SIG-M5 treated with dmso at 0.1 percent for 504 hours (cell line): ENCODE results near the gene ZEB2.

Experiments
- DNase-seq: peaks from one replicate; lab custom pipeline; 2025; ENCODE audit not compliant: unreplicated experiment; lab: John Stamatoyannopoulos, UW

The ZEB2 gene

DNA sequence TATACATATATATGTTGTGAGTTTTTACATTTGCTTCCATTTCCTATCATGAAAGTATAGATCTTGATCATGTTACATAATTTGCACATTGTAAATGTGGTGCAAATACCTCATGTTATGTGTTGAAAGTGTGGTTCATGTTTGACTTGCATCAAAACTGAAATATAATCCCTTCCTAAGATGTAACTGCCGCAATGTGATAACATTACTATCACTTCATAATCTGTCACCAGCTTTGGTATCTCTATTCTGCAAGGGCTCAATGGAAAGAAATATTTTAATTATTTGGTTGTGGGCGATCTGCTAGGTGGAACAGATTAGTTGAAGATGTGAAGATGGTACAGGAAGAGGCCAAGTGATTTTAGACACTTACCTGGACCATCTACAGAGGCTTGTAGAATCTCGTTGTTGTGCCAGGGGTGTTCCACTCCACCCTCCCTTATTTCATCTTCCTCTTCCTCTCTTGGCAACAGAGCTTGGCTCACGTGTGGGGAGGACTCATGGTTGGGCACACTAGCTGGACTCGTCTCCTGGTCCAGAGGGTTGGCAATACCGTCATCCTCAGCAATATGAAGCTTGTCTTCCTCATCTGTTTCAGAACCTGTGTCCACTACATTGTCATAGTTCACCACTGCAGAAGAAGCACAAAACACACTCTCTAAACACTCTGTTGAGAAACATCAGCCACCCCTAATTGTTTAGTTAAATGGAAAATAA is 90.4 kb downstream of the ZEB2 start:
- no peak for DNase-seq

DNA sequence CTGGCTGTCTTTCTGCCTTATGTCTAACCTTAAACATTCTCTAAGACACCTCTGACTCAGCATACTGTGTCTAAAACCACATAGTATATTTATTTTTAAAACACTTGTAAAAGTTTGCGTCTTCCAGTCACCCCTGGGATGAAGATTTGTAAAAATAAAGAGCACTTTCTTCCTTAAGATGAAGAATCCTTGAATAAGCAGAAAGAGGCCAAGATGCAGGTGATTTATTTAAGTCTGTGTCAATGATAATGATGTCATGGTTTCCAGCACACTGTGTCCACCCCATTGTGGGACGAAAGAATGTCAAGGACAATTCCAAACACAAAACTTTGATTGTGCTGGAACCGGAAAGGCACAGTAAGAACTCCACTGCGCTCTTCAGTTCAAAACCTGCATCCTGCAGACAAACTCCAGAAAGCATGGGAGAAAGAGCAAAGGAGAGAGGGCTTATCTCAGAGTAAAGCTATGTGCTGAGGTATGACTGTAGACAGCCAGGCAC is 92.9 kb downstream of the ZEB2 start:
- DNase-seq, result no peak

DNA sequence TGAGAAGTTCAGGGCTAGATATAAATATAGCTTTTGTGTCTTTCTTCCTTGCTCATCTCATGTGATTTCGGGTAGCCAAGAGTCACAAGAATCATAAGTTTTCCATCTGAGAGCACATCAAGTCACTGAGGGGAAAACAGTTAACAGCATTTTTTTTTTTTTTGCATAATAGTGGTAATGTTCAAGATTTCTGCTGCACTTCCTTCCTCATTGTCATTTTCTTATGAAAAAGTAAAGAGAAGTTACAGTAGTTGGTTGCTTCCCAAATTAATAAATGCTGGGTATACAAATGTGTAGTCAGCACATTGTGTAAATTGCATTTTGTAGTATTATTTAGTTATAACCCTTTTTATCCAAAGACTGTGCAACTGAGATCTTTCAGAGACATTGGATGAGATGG is 93.6 kb downstream of the ZEB2 start:
- no peak for DNase-seq

DNA sequence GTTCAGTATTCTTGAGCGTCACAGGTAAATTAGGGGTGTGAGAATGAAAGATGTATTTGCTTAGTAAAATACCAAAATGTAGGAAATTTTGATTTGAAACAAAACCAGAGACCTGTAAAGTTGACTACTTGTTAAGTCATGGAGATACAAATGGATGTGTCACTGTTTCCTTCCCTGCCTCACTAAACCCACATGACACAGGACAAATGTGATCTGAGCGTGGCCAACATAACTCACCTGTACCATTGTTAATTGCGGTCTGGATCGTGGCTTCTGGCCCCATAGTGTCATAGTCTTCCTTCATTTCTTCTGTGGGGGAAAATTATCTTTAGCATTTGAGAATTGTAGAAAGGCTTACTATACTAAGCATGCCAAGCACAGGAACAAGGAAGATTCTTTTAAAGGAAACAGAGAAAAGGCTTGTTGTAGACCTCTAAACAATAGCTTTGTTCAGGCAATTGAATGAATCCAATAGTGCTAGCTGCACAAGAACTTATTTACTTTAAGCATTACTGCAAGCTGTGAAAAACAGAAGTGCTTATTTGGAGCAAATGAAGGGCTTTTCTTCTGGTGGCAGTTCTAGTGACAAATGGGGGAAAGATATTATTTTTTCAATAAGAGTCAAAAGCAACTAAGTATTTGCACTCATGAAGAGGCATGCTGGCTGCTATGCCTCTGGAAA is 95.2 kb downstream of the ZEB2 start:
- no peak for DNase-seq

DNA sequence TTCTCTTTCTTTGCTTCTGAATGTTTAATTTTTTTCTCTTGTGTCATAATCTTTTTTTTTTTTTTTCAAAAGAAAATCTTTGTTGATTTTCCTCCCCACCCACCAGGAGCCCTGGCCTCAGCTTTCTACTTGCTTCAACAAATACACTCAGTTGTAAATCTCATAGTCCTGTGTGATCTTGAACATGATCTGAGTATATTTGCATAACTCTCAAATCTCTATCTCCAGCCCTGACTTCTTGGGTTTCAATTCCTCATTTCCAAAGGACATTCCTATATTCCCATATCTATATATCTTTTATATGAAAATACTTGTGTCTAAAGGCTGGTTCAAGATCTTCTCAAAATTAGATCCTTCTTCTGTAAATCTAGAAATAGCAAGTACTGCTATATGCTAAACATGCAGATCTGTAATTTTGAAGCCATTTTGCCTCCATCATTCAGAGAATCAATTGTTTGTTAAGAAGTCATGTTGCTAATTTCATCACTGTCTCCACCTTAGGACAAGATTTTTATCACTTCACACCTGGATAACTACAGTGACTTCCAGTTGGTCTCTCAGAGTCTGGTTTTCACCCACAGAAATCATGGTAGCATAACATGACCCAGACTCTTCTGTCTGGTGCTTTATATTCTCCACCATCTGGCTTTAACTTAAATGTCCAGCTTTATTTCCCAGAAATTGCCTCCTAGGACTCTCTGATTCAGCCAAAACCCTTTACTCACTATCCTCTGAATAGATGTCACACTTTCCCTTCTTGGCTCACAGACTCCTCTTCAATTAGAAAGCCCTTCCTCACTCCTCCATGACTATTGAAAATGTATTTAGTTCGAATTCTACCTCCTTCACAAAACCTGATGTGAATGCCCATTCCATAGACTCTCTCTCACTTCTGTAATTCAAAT is 98.1 kb downstream of the ZEB2 start:
- no peak for DNase-seq

DNA sequence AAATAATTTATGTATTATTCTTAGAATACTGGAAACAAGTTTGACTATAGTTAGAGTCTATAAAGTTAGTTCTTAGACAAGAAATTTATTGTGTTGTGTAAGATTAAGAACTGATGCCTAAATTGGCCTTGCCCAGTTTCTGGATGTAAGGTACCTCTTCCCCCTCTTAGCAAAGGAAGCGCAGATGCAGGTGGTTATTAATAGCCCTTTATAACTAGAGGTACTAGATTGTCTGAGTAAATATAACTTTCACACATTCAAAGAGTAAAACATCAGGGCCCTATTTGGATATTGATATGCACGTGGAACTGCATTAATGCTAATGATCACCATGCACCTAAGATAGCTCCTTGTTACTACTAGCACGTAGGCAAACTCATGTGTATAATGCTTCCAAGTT is 100.7 kb downstream of the ZEB2 start:
- DNase-seq, result no peak

DNA sequence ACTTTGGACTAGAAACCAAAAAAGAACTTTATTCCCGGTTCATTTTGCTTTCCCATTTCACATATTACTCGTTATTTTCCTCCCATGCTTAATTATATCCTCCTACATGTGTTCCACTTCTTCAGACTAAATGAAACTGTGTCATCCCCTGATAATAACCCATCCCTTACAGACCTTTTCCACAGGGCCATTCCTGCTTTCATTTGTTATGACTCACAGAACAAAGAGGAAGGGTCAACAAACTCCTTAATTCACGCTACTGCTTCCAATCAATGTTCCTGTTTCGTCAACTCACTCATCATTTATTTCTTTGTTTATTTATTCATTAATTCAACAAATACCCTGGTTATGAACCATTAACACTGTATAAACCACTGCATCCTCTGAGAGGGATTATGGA is 104.5 kb downstream of the ZEB2 start:
- DNase-seq, result no peak

DNA sequence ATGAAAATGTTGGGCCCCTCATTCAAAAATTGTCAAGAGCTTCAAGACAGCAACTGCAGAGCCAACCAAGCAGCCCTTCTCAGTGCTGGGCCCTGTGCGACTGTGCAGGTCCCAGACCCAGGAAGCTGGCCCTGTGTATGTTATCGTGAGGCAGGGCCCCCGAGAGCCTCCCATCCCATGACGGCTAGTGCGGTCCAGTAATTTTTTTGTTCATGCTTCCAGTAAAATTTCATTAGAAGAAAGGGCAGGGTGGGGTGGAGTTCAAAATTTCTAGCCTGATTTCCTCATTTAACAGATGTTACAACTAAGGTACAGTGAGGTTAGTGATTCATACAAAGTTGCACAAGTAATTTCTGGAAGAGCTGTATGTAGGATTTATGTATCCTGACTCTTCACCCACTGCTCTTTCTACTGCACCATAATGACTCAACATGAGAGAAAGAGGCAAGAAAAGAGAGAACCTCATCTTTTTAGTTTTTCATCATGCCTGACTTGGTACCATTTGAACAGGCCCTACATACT is 105.5 kb downstream of the ZEB2 start:
- peak; percentile 98 for DNase-seq

DNA sequence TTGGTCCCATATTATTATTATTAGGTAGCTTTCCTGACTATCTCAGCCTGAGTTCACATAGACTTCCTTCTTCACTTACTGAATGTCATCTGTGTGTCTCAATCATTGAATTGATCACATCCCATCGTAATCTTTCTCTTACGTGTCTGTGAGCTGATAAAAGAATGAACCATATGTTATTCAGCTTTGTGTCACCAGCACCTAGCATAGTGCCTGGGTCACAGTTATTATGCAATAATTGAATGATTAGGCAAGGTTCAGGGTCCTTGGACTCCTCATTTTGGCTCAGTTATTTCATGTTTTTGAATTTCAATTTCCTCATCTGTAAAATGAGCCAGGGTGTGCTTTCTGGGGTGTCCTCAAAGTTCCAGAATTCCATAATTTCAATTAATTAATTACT is 107.2 kb downstream of the ZEB2 start:
- peak; percentile 60 for DNase-seq

DNA sequence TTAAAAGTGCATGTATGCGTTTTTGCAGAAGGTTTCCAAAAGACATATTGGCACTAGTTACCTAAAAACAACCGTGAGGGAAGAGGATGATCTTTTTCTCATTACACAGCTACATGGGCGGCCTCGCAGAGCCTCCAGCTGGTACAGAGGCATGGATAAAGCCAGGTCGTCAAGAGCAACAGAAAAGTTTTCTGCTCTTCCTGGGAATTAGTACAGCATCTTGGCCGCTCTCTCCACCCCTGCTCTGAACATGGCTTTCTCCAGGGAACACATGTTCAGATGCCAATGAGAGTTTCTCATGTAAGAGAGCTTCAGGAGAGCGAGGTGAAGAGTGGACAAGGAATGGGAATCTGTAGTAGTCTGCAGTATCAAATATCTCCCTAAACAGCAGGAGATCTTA is 108.4 kb downstream of the ZEB2 start:
- DNase-seq, result no peak

DNA sequence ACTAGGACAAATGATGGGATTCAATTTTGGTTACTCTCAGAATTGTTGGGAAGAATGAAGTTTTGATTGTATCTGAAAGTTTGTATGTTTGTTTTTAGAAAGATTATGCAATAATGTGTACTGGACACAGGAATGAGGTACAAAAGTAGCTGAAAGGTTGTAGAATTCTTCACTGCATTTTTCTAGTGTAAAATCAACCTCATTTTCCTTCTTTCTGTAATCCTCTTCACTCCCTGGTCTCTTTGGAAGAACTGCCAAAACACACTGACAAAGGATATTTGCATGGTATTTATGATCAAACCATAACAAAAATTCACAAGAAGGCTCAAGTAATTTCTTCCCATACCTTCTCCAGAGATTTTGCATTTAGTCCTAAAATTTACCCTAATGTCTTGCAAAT is 110.7 kb downstream of the ZEB2 start:
- no peak for DNase-seq

DNA sequence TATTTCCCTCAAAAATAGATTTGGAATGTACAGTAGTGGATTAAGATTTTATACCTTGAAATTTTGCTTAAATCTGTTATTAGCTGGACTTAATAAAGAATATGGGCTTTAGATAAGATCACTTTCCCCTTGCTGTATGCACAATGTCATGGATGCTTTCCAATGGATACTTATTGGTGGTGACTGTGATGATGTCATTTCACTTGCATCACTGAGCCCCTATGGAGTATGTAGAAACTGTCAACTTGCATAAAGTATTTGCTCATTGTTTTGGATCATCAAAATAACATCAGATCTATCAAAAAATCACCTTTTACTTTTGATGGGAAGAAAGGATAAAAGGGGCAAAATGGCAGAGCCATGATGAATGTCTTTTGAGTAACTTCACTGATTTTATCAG is 112.7 kb downstream of the ZEB2 start:
- DNase-seq, result no peak

DNA sequence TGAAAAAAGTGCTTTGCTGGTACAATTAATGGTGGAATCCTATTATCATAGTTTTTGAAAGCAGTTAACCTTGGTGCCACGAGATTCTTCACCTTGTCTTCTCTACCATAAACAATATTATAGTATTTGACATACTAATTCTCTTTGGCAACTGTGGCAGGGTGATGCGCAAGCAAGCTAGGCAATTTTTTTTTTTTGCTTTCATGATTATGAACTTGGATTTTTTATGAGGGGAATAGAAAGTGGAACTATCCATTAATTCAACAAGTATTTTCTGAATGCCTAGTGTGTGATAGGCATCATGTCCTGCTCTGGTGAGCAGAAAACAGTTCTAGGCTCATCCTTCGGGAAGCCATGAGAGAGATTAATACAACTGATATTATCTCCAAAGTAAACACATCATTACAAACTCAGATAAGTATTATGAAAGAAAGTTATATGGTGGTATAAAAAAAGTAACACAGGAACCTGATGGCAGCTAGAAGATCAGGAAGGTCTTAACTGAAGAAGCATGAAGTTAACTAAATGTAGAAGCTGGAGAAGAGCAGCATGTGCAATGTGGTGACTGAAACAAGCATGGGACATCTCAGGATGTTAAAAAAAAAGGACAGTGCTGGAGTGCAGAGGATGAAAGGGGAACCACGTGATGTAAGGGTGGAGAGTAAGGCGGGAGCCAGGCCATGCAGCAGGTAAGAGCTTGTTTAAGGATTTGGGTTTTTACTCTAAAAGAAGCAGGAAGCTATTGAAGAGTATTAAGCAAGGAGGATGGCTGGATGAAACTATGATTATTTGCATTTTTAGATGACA is 113.7 kb downstream of the ZEB2 start:
- no peak for DNase-seq

DNA sequence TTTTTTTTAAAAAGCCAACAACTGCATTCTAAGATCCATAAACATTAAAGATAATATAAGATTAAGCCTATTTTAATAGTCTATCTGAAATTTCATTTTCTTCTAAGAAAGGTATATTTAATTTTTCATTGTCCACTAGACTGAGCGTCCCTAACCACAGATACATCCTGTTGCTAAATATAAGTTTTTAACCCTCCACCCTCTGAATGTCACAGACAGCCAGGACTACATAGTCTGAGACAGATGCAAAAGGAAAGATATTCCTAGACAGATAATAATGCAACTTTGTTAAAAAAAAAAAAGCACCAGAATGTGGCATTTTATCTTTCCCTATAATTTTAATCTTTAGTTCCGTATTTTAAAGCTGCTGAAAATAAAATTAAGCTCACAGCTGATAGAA is 114.6 kb downstream of the ZEB2 start:
- DNase-seq, result no peak

DNA sequence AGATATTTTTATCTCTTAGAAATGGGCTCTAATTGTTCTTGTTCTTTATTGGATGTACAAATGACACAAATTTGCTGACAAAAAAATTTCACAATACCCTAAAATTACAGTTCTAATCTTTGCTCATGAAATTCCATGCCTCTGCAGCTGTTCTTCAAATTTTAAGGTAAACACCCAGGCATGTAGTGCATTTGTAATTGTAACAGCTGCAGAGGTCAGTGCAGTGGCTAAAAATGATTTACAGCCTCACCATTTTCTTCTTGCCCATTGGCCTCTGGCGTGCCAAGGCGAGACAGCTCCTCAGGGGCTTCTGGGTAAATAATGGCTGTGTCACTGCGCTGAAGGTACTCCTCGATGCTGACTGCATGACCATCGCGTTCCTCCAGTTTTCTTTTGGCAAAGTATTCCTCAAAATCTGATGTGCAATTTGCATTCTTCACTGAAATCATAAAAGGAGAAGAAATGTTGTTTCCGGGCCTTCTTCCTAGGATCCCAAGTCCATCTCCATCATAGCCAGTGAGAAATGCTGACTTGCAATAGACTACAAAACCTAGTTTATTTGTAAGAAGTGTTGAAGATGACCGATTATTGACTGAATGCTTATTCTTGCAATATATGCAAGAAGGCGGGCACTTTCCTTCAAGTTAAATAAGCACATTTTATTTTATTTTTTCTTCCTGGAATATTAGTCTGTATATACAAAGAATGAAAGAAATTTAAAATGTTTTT is 115.2 kb downstream of the ZEB2 start:
- DNase-seq, result no peak

DNA sequence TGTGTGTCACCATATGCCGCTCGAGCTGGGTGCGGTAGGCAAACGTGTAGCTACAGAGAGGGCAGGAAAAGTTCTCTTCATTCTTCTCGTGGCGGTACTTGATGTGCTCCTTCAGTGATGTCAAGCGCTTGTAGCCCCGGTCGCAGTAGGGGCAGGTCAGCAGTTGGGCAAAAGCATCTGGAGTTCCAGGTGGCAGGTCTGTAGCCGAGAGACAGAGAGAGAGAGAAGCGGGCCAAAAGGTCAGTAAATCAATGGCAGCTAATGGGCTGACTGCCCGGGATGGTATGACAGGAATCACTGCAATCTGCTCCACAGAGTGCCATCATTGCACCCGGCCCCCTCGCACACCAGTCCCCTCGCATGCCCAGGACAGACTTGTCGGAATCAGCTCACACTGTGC is 116.0 kb downstream of the ZEB2 start:
- DNase-seq, result no peak

DNA sequence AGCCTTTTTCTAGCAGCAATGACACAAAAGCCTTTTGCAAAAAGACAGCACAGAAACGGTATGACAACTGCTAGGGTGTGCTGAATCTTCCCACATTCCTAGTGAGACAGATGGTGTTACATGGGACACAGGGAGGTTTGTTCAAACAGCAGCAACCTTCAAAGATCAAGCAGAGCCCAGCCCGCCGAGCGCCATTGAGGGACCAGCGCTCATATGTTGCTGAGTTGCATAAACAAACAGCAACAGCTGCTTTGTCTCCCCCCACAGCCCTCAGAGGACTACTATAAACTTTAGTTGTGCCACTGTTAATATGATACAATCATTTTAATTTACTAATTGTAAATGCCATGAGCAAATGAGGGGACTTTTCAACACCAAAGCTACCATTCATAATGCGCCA is 117.7 kb downstream of the ZEB2 start:
- no peak for DNase-seq

DNA sequence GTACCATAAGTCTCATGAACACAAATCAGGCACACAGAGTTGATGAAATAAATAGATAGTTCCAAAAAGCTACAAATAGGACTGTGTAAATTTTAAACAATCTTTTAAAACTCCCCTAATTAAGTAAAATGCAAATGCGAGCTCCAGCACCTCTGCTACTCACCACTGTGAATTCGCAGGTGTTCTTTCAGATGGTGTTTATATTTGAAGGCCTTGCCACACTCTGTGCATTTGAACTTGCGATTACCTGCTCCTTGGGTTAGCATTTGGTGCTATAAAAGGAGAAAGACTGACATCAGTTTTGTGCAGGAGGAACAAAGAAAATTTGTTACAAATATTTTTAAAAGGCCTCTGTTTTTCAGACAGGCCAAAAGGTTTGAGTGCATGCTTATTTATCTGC is 118.9 kb downstream of the ZEB2 start:
- no peak for DNase-seq

DNA sequence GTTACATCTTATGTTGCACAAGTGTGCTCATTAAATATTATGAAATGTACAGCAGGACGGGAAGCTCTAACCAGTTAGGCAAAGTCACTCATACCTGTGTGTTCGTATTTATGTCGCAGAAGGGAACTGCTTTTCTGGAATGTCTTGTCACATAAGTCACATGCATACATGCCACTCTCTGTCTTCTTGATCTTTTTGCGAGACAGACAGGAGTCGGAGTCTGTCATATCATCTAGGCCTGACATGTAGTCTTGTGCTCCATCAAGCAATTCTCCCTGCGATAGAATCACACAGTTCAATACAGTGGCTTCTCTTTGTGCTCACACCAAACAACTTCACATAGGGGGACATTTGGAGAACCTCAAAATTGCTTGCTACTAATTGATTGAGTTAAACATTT is 123.6 kb downstream of the ZEB2 start:
- DNase-seq, result no peak

DNA sequence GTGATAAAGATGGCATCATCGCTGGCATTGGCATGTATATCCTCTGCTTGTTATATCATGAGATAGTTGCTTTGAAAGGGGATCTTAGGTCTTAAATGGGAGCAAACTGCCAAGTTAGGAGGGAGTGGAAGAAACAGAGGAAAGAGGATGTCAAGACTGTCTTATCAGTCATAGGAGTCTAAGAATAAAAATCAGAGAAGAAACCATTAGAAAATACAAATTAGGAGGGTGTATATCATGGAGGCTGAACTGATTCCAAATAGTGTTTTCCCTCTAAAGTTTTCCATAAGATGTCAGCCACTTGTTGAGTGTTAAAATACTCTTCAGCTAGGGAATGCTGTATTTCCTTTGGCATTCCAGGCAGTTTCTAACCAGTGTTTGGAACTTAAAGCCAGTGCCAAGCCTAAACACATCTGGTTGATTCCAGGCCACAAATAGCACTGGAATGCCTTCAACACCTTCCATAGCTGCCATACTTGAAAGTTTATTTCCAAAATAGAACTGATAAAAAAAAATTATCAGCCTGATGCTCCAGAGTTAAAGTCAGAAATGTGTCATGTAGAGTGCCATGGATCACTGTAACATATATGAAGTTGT is 129.4 kb downstream of the ZEB2 start:
- no peak for DNase-seq
